Liver (tissue), 9 donors: ENCODE measurements around the gene ADCK1. TPM values are rescaled to one million over a fixed set of nuclear protein-coding genes. Genes with fewer than 3 reads are reported as not detected.

Source experiments
- DNase-seq: peaks from one replicate; pipeline ENCODE4 v3.0.0-alpha.2; 2017; ENCODE audit warnings: low spot score
- H3K27ac ChIP-seq, 2 donors: one replicate each; pipeline ENCODE4 v1.7.0; 2013; ENCODE audit warnings: inconsistent platforms in 2 of 2, low read length in 2 of 2, control low read depth in 1 of 2, low read depth in 1 of 2, mild to moderate bottlenecking in 1 of 2
- H3K27me3 ChIP-seq, 4 donors: one replicate each; pipeline versions ENCODE4 v1.6.1 to v1.7.0; 2013; ENCODE audit warnings: low read length in 3 of 4, inconsistent platforms in 1 of 4, mild to moderate bottlenecking in 1 of 4, moderate library complexity in 1 of 4; ENCODE audit not compliant: control insufficient read depth in 4 of 4, insufficient read depth in 4 of 4
- H3K36me3 ChIP-seq, 4 donors: one replicate each; pipeline versions ENCODE4 v1.6.1 to v1.7.0; 2013; ENCODE audit warnings: low read length in 3 of 4, mild to moderate bottlenecking in 3 of 4, low read depth in 1 of 4, moderate library complexity in 1 of 4; ENCODE audit not compliant: control insufficient read depth in 4 of 4, insufficient read depth in 3 of 4
- H3K4me1 ChIP-seq, 4 donors: one replicate each; pipeline versions ENCODE4 v1.6.1 to v1.7.0; 2013; ENCODE audit warnings: low read length in 3 of 4, mild to moderate bottlenecking in 3 of 4, moderate library complexity in 1 of 4; ENCODE audit not compliant: control insufficient read depth in 4 of 4, insufficient read depth in 4 of 4
- H3K4me3 ChIP-seq, 3 donors: one replicate each; pipeline versions ENCODE4 v1.6.1 to v1.7.0; 2013; ENCODE audit warnings: low read length in 3 of 3, control low read depth in 1 of 3, low read depth in 1 of 3, mild to moderate bottlenecking in 1 of 3
- H3K9ac ChIP-seq, 2 donors: one replicate each; pipeline ENCODE4 v1.7.0; 2013; ENCODE audit warnings: low read length in 2 of 2, mild to moderate bottlenecking in 2 of 2, moderate library complexity in 2 of 2, control low read depth in 1 of 2, low read depth in 1 of 2
- H3K9me3 ChIP-seq, 4 donors: one replicate each; pipeline versions ENCODE4 v1.6.1 to v1.7.0; 2013; ENCODE audit warnings: low read length in 3 of 4; ENCODE audit not compliant: control insufficient read depth in 4 of 4
- ATF3 ChIP-seq: IDR thresholded peaks from 2 replicates; pipeline ENCODE4 v1.6.1; 2016; ENCODE audit warnings: antibody characterized with exemption
- CTCF ChIP-seq: fragments of 150-350 bp; IDR thresholded peaks from 2 replicates; pipeline ENCODE4 v1.5.1; 2017; ENCODE audit warnings: improper control_type of control experiment, low read depth, low read length; ENCODE audit not compliant: missing input control
- FOXA1 ChIP-seq: IDR thresholded peaks from 2 replicates; pipeline ENCODE4 v1.6.1; 2016; ENCODE audit warnings: antibody characterized with exemption
- FOXA2 ChIP-seq: IDR thresholded peaks from 2 replicates; pipeline ENCODE4 v1.6.1; 2016; ENCODE audit warnings: antibody characterized with exemption
- GABPA ChIP-seq, 2 donors: IDR thresholded peaks in 1 of 2; conservative IDR thresholded peaks in 1 of 2; 2 replicates each; pipeline ENCODE4 v1.6.1; 2016; ENCODE audit warnings: antibody characterized with exemption in 2 of 2, mild to moderate bottlenecking in 1 of 2, moderate library complexity in 1 of 2
- HNF4A ChIP-seq, 2 donors: conservative IDR thresholded peaks; 2 replicates each; pipeline ENCODE4 v1.6.1; 2016; ENCODE audit warnings: antibody characterized with exemption in 2 of 2, mild to moderate bottlenecking in 2 of 2
- HNF4G ChIP-seq: IDR thresholded peaks from 2 replicates; pipeline ENCODE4 v1.6.1; 2016; ENCODE audit warnings: antibody characterized with exemption
- JUND ChIP-seq, 2 donors: IDR thresholded peaks; 2 replicates each; pipeline ENCODE4 v1.6.1; 2016; ENCODE audit warnings: antibody characterized with exemption in 2 of 2
- NR2F2 ChIP-seq: IDR thresholded peaks from 2 replicates; pipeline ENCODE4 v1.6.1; 2016; ENCODE audit warnings: antibody characterized with exemption
- RXRA ChIP-seq, 2 donors: IDR thresholded peaks; 2 replicates each; pipeline ENCODE4 v1.6.1; 2017 to 2018; ENCODE audit warnings: antibody characterized with exemption in 2 of 2, mild to moderate bottlenecking in 1 of 2
- SP1 ChIP-seq: IDR thresholded peaks from 2 replicates; pipeline ENCODE4 v1.6.1; 2018; ENCODE audit warnings: antibody characterized with exemption, mild to moderate bottlenecking
- TAF1 ChIP-seq: conservative IDR thresholded peaks from 2 replicates; pipeline ENCODE4 v1.6.1; 2016; ENCODE audit warnings: antibody characterized with exemption, mild to moderate bottlenecking
- YY1 ChIP-seq: IDR thresholded peaks from 2 replicates; pipeline ENCODE4 v1.6.1; 2016; ENCODE audit warnings: antibody characterized with exemption, mild to moderate bottlenecking
- WGBS: extraction: QIAGEN DNeasy Blood & Tissue Kit; methylation state at CpG from one replicate; pipeline ENCODE4 v1.1.7; 2013; 5-methylcytosine and 5-hydroxymethylcytosine counted together
- polyA plus RNA-seq, 2 donors: library from polyadenylated mRNA; stranded (reverse) in 1 of 2; unstranded in 1 of 2; fragments of 200-250 nt in 1 of 2; fragments of >200 nt in 1 of 2; fragmentation: Nextera tagmentation in 1 of 2; extraction: Ambion mirVana in 1 of 2; gene quantifications; one replicate each; pipeline versions ENCODE4 v1.2.1 to v1.2.3, GENCODE V29; 2013 to 2015
- total RNA-seq, 2 donors: library from RNA; depleted of rRNA; stranded (reverse); fragments of >200 nt; gene quantifications; one replicate each; pipeline ENCODE4 v1.2.3, GENCODE V29; 2014
- TF ChIP-seq, protein P1 (sequence below): IDR thresholded peaks from 2 replicates; pipeline ENCODE4 v1.6.1; 2016; ENCODE audit warnings: antibody characterized with exemption
- TF ChIP-seq, protein P2 (sequence below): IDR thresholded peaks from 2 replicates; pipeline ENCODE4 v1.6.1; 2016; ENCODE audit warnings: antibody characterized with exemption, mild to moderate bottlenecking
- TF ChIP-seq, protein P3 (sequence below): IDR thresholded peaks from 2 replicates; pipeline ENCODE4 v1.6.1; 2016; ENCODE audit warnings: antibody characterized with exemption
- donor health status: healthy.
- donor health status: healthy.
- donor health status: healthy.
- donor health status: healthy.
- donor health status: healthy.

Gene ADCK1
- total and polyA plus RNA-seq, 4 donors, result 4.0 to 4.9 (median 4.4) TPM

- no peak for DNase-seq
- peaks cover 0 to 2% (median 0%) of the 10 kb centered on the region in 4 donors for H3K9me3 ChIP-seq
- no peak overlapping the region for H3K27ac ChIP-seq
- H3K36me3 ChIP-seq, result peaks cover 0 to 14% (median 4%) of the 10 kb centered on the region in 4 donors
- no peak overlapping the region for H3K9ac ChIP-seq
- no peak overlapping the region for H3K4me3 ChIP-seq
- TF ChIP-seq, protein P1, sequence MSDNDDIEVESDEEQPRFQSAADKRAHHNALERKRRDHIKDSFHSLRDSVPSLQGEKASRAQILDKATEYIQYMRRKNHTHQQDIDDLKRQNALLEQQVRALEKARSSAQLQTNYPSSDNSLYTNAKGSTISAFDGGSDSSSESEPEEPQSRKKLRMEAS, result no peak
- TF ChIP-seq FOXA2 (no peak), HNF4A (conservative IDR thresholded peaks at IDR 0.05) (no peak), RXRA (IDR thresholded peaks at IDR 0.05) (no peak), GABPA (IDR thresholded peaks at IDR 0.05 in 1 of 2, conservative IDR thresholded peaks at IDR 0.05 in 1 of 2) (no peak), JUND (IDR thresholded peaks at IDR 0.05) (no peak), YY1 (no peak), TAF1 (no peak), CTCF (no peak)
- TF ChIP-seq, protein P2, sequence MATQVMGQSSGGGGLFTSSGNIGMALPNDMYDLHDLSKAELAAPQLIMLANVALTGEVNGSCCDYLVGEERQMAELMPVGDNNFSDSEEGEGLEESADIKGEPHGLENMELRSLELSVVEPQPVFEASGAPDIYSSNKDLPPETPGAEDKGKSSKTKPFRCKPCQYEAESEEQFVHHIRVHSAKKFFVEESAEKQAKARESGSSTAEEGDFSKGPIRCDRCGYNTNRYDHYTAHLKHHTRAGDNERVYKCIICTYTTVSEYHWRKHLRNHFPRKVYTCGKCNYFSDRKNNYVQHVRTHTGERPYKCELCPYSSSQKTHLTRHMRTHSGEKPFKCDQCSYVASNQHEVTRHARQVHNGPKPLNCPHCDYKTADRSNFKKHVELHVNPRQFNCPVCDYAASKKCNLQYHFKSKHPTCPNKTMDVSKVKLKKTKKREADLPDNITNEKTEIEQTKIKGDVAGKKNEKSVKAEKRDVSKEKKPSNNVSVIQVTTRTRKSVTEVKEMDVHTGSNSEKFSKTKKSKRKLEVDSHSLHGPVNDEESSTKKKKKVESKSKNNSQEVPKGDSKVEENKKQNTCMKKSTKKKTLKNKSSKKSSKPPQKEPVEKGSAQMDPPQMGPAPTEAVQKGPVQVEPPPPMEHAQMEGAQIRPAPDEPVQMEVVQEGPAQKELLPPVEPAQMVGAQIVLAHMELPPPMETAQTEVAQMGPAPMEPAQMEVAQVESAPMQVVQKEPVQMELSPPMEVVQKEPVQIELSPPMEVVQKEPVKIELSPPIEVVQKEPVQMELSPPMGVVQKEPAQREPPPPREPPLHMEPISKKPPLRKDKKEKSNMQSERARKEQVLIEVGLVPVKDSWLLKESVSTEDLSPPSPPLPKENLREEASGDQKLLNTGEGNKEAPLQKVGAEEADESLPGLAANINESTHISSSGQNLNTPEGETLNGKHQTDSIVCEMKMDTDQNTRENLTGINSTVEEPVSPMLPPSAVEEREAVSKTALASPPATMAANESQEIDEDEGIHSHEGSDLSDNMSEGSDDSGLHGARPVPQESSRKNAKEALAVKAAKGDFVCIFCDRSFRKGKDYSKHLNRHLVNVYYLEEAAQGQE, result no peak
- TF ChIP-seq, protein P3, sequence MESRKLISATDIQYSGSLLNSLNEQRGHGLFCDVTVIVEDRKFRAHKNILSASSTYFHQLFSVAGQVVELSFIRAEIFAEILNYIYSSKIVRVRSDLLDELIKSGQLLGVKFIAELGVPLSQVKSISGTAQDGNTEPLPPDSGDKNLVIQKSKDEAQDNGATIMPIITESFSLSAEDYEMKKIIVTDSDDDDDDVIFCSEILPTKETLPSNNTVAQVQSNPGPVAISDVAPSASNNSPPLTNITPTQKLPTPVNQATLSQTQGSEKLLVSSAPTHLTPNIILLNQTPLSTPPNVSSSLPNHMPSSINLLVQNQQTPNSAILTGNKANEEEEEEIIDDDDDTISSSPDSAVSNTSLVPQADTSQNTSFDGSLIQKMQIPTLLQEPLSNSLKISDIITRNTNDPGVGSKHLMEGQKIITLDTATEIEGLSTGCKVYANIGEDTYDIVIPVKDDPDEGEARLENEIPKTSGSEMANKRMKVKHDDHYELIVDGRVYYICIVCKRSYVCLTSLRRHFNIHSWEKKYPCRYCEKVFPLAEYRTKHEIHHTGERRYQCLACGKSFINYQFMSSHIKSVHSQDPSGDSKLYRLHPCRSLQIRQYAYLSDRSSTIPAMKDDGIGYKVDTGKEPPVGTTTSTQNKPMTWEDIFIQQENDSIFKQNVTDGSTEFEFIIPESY, result no peak
- H3K27me3 ChIP-seq, result no peaks in the 10 kb centered on the region
- H3K4me1 ChIP-seq, result no peaks in the 10 kb centered on the region
- whole genome bisulfite sequencing, result 97% methylated on average over 4 of the region's 4 CpGs
Observed at GRCh38 chr14:77892381-77892871, 92.5 kb downstream of the ADCK1 start.

DNA sequence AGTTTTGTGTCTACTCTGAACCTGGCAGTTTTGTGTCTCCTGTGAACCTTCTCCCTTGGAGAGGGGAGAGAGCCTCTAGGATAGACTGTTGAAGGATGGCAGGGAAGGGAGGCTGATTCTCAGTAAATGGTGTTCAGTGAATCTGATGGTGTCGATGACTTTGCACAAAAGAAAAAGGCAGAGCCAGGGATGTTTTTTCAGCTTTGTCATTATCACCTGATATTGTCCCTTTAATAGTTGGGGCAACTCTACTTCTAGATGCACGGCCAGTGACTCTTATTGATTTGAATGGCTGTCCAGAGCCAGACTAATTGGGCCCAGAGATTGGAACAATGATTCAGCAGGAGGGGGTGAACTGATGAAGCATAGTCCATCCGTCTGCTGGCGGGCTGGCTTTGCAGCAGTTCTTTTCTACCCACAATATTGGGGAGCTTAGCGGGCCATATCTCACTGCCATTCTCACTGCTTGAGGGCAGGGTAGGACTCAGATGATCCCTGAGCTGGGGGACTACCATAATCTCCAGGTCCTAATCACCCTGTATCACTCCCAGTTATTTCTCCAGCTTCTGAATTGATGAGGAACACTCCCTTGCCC lies 93.1 kb downstream of the ADCK1 start:
- no peak overlapping the region for H3K4me3 ChIP-seq
- peaks cover 0 to 2% (median 0%) of the 10 kb centered on the region in 4 donors for H3K9me3 ChIP-seq
- 97% methylated on average over 5 of the region's 5 CpGs for WGBS
- no peaks in the 10 kb centered on the region for H3K4me1 ChIP-seq
- H3K27ac ChIP-seq, result no peak overlapping the region
- no peak overlapping the region for H3K9ac ChIP-seq
- H3K36me3 ChIP-seq, result peaks cover 0 to 9% (median 3%) of the 10 kb centered on the region in 4 donors
- H3K27me3 ChIP-seq, result no peaks in the 10 kb centered on the region
- TF ChIP-seq SP1 (no peak), YY1 (no peak), NR2F2 (no peak), JUND (IDR thresholded peaks at IDR 0.05) (no peak), TAF1 (no peak), HNF4G (no peak), HNF4A (conservative IDR thresholded peaks at IDR 0.05) (no peak), ATF3 (no peak), FOXA1 (no peak)
- TF ChIP-seq, protein P2, result no peak
- TF ChIP-seq, protein P1, result no peak
- DNase-seq, result no peak
